GM12878 (cell line): ENCODE data around the gene TXNL4A.
"Not testable (repeated sequence)": the region's sequence is repeated elsewhere in the genome, so short reads cannot be mapped to it uniquely, and the experiment has no call there.

Experiments used
- BHLHE40 ChIP-seq, 2 experiments: fragments of 450-650 bp in 1 of 2; IDR thresholded peaks; 2 replicates each; pipeline ENCODE4 v1.6.1; 2011 to 2017; ENCODE audit warnings: low read depth in 2 of 2, borderline replicate concordance in 1 of 2, improper control_type of control experiment in 1 of 2, low read length in 1 of 2, mild to moderate bottlenecking in 1 of 2
- CEBPZ ChIP-seq: fragments of 150-350 bp; IDR thresholded peaks from 2 replicates; pipeline ENCODE4 v1.6.1; 2016; ENCODE audit warnings: low read depth, low read length
- E2F8 ChIP-seq: fragments of 450-650 bp; IDR thresholded peaks from 2 replicates; pipeline ENCODE4 v1.6.1; 2018; ENCODE audit warnings: mild to moderate bottlenecking, low read depth, moderate library complexity; ENCODE audit not compliant: partially characterized antibody
- NRF1 ChIP-seq: conservative IDR thresholded peaks from 2 replicates; pipeline ENCODE4 v1.6.1; 2011; ENCODE audit warnings: mild to moderate bottlenecking, low read depth, low read length, improper control_type of control experiment
- YBX1 ChIP-seq: fragments of 450-650 bp; IDR thresholded peaks from 2 replicates; pipeline ENCODE4 v1.6.1; 2016; ENCODE audit warnings: antibody characterized with exemption

- TF ChIP-seq NRF1; YBX1; E2F8; CEBPZ; BHLHE40 (IDR thresholded peaks at IDR 0.05; ENCODE audit: borderline replicate concordance in 1 of 2, low read depth in 2 of 2, low read length in 1 of 2): not testable (repeated sequence)
These were observed 39.4 kb upstream of the TXNL4A start for GRCh38 chr18:80027719-80028118.
